IPS DF 4.7 (cell line): Measurements from ENCODE around the gene MAML1.

ENCODE experiments used
- DNase-seq: peaks from one replicate; pipeline ENCODE4 v3.0.0-alpha.2; 2013; ENCODE audit warnings: low spot score; ENCODE audit errors: extremely low read depth

Gene MAML1

DNA sequence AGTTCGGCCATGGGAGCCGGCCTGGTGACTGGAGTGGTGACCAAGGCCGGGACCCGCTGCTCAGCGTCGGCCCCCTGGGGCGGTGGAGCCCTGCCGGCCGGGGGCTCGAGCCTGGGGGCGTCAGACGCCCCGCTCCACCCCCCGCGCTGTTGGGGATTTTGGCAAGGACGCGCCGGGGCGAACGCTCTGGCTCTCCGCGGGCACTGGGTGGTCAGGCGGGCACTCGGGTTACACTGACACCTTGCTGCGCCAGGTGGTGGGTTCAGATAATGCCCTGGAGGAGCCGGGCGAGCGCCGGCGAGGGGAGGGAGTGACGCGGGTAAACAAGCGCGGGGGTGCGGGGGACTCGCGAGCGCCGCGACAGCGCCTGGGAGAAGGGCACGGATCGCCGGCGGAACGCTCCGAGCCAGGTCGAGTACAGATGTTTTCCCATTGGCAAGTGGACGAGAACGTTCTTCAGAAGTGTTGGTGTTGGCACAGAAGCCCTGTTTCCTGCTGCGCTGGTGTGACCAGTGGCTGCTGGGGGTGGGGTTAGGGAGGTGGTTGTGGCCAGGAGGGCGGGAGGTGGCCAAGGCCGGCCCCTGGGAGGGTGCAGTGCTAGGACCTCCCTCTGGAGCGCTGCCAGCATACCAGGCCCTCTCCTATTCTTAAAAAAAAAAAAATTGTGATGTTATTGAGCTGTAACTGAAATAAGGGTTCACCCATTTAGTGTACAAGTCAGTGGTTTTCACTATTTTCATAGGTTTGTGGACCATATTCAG, 88.9 kb downstream of the MAML1 start:
- no peak for DNase-seq

DNA sequence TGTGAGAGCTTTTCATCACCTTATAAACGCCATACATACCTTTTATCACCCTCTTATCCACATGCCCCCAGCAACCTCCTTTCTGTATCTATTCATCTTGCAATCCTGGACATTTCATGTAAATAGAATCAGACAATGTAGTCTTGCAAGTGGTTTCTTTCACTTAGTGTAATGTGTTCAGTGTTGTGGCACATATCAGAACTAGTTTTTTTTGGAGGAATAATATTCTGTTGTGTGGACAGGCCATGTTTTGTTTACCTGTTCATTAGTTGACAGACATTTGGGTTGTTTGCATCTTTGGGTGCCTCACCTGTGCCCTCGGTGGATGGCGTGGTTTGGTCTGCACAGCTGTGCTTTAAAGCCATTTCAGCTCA, 89.4 kb downstream of the MAML1 start:
- DNase-seq: no peak

DNA sequence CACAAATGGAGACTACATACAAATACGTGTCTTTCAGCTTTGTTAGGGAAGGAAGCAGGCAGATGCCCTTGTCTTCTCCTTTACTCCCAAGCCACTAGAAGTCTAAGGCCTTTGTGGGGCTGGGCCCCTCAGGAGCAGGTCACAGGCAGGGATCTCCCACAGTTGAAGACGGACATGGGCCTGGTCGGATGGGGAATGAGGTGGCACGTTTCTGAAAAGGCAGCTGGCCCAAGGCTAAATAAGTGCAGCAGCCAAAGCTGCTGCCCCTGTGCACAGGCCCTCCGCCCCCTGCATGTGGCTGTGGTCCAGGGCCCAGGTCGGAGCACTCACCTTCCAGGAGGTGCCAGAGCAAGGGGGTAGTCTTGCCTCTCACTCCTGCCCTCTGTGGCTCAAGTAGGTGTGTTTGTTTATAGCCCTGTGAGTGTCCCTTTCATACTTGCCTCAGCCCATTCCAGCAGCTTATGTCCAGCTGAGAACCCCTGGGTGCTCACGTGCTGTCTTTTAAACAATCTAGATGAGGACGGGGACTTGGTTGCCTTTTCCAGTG, 89.9 kb downstream of the MAML1 start:
- DNase-seq: no peak

DNA sequence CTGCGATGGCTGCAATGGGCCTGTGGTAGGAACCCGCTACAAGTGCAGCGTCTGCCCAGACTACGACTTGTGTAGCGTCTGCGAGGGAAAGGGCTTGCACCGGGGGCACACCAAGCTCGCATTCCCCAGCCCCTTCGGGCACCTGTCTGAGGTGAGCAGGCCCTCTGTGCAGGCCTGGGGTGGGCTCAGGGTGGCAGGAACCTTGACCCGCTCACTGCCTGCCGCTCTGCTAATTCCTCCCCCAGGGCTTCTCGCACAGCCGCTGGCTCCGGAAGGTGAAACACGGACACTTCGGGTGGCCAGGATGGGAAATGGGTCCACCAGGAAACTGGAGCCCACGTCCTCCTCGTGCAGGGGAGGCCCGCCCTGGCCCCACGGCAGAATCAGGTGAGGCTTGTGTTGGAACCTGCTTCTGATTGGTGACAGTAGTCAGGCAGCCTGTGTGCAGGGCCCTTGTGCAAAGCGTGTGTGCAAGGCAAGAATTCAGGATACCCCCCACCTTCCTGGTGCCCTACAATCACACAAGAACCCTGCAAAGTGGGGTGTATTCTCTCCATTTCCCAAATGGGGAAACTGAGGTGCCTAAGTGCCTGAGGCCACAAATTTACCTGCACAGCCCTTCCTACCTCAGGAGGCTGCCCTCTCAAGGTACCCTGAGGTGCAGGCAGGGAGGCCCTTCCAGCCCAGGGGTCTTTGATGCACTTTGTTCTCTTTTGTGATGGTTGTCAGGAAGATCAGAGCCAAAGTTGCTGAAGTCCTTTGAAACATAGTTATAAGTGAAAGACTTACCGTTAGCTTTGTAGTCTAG, 91.5 kb downstream of the MAML1 start:
- no peak for DNase-seq

DNA sequence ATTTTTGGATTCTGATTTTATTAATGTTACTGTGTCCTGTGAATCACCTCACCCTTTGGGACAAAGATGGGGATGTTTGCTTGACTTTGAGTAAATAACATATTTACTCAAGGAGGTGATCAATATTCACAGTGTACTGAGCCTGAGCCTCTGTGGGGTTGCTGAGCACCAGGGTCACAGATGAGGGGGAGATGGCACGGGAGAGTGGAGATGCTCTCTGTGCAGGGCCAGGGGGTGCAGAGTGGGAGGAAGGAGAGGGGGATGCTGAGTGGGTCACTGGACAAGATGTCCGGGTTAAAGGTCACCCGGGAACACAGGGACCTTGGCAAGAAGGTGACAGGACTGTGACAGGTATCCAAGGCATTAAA, 92.1 kb downstream of the MAML1 start:
- DNase-seq: no peak

DNA sequence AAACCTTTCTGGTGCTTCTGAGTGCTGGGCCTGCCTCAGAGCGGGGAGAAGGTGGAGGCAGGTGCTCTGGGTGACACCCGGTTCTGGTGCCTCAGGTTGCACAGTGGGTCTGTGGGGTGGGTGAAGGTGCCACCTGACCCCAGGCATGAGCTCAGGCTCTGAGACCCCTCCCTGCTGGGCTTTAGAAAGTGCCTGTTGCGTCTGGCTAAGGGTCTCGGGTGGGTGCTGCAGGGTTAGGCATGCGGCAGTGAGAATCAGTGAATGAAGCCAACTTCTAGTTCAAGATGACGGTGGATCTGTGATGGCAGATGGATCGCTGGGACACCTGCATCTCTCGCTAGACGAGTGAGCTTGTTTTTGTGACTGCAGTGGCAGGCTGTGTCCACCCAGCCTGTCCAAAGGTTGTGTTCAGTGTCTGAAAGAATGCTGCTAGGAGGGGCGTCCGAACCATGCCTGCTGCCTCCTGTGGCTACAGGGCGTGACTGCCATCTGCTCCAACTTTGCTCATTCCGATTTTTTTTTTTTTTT, 93.1 kb downstream of the MAML1 start:
- no peak for DNase-seq
